HG03575 (cell line): ENCODE results near the gene MAPKAPK5.
"Not testable (repeated sequence)": the region's sequence is repeated elsewhere in the genome, so short reads cannot be mapped to it uniquely, and the experiment has no call there.

ENCODE experiments used
- ATAC-seq: cut with Tn5 transposase; IDR thresholded peaks from one replicate; pipeline ENCODE4 v1.9.1; 2021; ENCODE audit not compliant: unreplicated experiment, insufficient number of reproducible peaks, low FRiP score; ENCODE audit errors: extremely low read depth

MAPKAPK5 gene

GRCh38 chr12:111826316-111826715 lies 15.7 kb upstream of the MAPKAPK5 start:
- ATAC-seq, result no peak

GRCh38 chr12:111826992-111827391 lies 15.0 kb upstream of the MAPKAPK5 start:
- no peak for ATAC-seq

GRCh38 chr12:111827907-111828306 lies 14.1 kb upstream of the MAPKAPK5 start:
- no peak for ATAC-seq

GRCh38 chr12:111828338-111828979 lies 13.6 kb upstream of the MAPKAPK5 start:
- no peak for ATAC-seq

- not testable (repeated sequence) for ATAC-seq
Measured at GRCh38 chr12:111829635-111830034, 12.4 kb upstream of the MAPKAPK5 start.

- not testable (repeated sequence) for ATAC-seq
Measured at GRCh38 chr12:111834740-111835386, 7.2 kb upstream of the MAPKAPK5 start.

- ATAC-seq, result not testable (repeated sequence)
Measured at GRCh38 chr12:111835531-111836181, 6.4 kb upstream of the MAPKAPK5 start.

GRCh38 chr12:111838353-111838752 lies 3.7 kb upstream of the MAPKAPK5 start:
- no peak for ATAC-seq

GRCh38 chr12:111840807-111841206 lies 1.2 kb upstream of the MAPKAPK5 start:
- ATAC-seq, result no peak

- no peak for ATAC-seq
Measured at GRCh38 chr12:111841236-111841749, 735 bp upstream of the MAPKAPK5 start.

GRCh38 chr12:111842556-111843396 lies 748 bp downstream of the MAPKAPK5 start:
- ATAC-seq, result no peak

- no peak for ATAC-seq
Measured at GRCh38 chr12:111846016-111846415, 4.0 kb downstream of the MAPKAPK5 start.

GRCh38 chr12:111850526-111850925 lies 8.5 kb downstream of the MAPKAPK5 start:
- ATAC-seq, result no peak

GRCh38 chr12:111858186-111858585 lies 16.2 kb downstream of the MAPKAPK5 start:
- ATAC-seq, result no peak

GRCh38 chr12:111858778-111859177 lies 16.8 kb downstream of the MAPKAPK5 start:
- no peak for ATAC-seq

GRCh38 chr12:111864913-111865312 lies 22.9 kb downstream of the MAPKAPK5 start:
- no peak for ATAC-seq

- no peak for ATAC-seq
Measured at GRCh38 chr12:111867531-111867930, 25.5 kb downstream of the MAPKAPK5 start.

- ATAC-seq, result no peak
Measured at GRCh38 chr12:111868676-111869588, 26.9 kb downstream of the MAPKAPK5 start.
